Inferior parietal cortex (tissue), 1 donor: Measurements from ENCODE around the gene SLCO2A1.

Source experiments
- DNase-seq: peaks from one replicate; pipeline ENCODE4 v3.0.0-alpha.2; 2016; ENCODE audit errors: extremely low spot score

Gene SLCO2A1

GRCh38 chr3:133899311-133899710, 130.4 kb downstream of the SLCO2A1 start:
- DNase-seq: no peak

DNA sequence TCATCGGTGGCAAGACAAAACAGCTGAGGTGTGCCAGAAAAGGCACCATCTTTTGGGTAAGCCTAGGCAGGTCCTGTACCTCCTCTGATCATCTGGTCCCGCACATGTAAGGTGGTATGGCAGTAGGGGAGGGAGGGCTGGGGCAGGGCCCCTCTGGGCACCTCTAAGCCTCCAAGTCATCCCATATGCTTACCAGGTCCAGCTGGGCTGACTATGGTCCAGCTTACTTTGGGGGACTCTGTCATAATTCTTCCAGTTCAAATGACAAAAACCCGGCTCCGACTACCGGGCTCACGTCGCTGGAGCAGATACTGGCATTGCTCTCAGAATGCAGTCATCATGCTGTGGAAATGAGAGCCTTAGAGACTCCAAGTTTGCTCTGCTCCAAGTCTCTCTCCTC, 132.2 kb downstream of the SLCO2A1 start:
- no peak for DNase-seq

GRCh38 chr3:133896002-133896761, 133.5 kb downstream of the SLCO2A1 start:
- no peak for DNase-seq

DNA sequence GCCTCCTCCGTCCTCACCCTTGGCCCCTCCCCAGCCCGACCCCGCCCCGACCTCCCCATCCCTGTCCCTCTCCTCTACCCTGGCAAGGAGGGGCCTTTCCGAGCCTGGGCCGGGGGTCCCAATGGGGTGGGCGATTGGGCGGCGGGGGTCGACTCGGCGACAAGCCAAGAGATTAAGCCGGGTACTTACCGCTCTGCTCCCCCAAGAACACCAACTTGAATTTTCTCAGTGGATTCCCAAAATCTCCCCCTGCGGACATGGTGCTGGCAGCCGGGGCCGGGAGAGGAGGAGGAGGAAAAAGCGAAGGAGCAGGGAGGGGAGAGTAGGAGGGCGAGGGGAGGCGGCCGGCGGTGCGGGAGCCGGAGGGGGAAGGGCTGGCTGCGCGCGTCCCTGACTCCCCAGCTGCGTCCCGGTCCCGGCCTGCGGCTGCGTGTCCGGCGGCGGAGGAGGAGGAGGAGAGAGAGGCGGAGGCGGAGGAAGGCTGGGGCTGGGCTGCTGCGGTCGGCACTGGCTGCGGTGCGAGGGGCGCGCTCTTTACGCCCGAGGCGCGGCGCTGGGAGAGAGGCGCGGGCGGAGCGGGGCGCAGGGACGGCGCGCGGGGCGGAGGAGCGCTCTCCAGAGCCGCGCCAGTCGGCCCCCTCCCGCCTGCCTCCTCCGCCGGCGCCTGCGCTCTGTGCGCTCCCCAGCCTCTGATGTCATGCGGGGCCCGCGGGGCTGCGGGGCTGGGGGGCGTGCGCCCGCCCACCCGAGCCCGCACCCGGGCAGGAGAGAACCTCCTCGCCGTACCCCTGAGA, 134.3 kb downstream of the SLCO2A1 start, which contains the start of gene RAB6B:
RAB6B (minus strand) TSS at position 675 of the 794 bp plus-strand sequence; CDS start at position 259, 416 bp downstream.
- DNase-seq: peak; percentile 71

DNA sequence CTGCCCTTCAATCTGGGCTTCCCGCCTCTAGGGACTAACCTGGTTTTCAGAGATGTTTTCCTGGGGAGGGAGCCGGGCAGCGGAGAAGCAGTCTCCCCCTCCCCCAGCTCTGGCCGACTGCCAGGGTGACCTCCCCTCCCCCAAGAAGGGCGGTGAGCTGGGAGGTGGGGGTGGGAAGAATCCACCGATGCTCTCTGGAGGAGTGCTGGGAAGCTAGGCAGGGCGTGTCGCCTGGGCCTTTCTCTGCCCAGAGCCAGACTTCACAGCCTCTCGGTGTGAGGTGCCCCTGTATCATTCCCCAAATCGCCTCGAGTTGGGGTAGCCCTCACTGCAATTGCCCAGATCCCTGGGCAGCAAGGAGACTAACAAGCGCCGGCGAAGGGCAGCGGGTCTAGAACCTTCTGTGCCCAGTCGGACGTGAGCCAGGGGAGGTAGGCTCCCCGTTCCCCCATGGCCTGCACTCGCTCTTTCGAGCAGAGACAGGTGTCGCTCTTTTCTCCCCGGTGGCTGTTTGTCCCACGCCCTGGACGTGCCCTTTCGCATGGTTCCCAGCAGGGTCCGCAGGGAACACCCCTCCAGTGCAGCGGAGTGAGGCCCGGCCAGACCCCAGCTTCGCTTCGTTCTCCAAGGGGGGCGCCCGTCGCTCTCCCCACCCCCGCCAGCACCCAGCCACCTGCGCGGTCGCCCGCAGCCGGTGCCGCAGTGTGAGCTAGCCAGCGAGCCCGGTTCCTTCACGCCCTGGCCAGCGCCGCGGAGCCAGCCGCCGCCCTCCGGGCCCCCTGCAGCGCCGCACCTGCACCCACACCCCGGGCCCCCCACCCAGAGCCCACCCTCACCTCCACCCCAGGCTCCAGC, 135.1 kb downstream of the SLCO2A1 start:
- DNase-seq: no peak

DNA sequence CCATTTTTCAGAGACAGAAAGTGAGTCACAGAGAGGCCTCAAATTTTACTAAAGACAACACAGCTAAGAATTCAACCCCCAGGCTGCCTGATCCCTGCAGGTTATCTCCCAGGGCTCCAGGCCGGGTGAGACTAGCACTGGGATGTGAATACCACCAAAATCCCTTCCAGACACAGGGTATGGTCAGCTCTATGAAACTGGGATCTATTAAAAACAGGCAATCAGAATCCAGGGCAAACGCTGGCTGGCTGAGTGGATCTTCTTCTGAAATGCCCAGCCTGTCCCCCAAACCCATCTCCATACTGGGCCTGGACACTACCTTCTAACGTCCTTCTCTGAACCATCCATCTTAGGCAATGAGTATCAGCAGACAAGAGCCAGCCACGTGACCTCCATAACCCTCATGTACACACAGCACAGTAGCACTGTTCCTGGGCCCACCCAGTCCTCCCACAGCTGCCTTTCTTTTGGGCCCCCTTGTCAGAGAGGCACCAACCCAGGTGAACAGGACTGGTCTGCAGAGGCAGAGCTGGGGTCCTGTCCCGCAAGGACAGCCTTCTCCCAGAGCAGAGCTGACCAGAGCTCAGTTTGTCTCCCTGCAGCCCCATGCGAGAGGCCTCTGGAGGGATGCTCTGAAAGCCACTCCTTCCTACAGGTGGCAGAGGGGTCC, 135.9 kb downstream of the SLCO2A1 start:
- DNase-seq: no peak

DNA sequence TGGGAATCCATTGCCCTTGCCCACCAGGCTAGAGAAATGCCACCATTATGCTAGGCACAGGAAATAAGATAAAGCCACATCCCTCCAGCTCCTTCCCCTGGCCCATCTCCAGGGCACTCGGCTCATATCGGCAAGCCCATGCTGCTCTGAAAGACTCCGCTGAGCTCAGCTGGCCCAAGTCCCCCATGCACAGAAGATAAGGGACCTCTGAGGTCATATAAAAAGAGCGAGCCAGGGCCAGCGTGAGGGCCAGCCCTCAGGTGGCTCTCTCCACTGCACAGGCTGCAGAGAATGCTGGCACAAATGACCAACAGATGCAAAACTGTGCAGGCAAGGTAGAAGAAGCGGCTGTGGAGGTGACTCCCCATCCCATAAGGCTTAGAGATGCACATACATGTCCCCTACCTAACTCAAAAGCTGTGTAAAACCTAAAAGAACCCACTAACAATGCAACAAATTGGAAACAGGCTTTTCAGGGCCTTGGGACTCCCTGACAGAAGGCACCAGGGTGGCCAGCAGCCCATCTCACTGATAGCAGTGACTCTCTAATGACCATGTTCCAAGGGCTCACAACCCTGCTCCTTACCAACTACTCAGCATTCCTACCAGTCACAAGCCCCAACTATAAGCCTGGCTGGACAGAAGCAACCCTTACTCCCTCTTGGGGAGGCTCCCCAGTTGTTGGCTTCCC, 137.0 kb downstream of the SLCO2A1 start:
- no peak for DNase-seq

DNA sequence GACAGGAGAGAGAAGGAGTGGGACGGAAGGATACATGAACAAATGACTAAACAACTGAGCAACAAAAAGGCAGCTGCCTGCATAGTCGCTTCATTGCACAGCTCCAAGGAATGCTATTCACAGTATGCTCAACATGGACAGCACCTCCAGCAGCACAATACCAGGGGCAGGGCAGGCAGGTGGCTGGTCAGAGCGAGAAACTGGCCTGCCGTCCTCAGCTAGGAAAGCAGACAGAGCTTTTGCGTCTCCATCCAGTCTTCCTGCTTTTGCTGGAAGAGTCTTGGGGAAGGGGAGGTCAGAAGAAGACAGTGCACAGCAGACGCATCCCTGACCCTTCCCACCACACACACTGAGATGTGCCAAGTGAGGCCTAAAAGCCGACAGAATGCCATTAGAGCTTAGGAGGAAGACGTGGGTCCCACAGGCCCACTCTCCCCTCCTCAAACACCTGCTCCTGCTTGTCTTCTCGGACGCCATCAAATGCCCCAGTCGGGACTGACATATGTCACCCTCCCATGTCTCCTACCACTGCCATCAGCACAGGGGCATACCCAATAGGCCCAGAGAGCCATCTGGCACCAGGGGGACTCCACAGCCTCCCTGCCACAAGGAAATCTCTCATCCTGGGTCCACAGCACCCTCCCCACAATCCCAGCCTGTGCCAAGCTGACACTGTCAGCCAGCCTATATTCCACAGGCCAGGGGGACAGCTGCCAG, 137.9 kb downstream of the SLCO2A1 start:
- DNase-seq: no peak

DNA sequence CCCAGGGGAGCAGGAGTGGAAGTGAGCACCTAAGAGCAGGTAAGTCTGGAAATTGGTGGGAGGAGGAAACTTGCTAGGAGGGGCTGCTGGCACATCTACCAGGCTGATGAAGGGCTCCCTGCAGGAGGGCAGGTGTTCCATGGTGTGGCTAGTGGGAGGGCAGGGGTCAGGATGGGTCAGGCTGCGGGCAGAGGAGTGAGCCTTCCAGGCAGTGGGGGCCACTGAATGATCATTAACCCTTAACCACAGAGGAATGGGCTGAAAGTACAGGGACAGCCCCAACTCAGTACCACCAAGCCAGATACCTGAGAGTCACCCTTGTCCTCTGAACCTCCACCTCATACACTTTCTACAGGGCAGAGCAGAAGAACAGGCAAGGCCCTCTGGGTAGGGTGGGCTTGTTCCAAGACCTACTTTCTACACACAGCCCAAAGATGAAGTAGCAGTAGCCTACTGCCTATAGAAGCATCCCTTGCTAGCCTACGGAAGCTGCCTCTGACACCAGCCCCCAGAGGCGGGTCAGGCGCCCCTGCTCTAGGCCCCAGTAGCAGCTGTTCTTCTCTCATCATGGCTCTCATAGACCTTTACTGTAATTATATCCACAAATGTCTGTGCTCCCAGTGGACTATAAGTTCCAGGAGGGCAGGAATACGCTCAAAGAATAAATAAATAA, 138.6 kb downstream of the SLCO2A1 start:
- DNase-seq: no peak

DNA sequence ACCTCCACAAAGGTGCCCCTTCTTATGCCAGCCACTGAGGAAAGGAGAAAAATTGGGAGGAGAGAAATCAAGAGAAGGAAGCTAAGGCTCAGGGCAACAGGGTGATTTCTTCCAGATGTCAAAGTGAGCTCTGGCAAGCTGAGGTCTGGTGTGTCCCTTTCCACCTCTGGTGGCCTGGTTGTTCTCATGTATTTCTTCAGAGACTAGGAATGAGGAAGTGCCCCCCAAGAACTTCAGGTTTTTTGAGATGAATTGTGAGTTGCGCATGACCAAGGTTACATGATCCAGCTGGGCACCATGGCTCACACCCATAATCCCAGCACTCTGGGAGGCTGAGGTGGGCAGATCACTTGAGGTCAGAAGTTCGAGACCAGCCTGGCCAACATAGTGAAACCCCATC, 139.7 kb downstream of the SLCO2A1 start:
- no peak for DNase-seq

DNA sequence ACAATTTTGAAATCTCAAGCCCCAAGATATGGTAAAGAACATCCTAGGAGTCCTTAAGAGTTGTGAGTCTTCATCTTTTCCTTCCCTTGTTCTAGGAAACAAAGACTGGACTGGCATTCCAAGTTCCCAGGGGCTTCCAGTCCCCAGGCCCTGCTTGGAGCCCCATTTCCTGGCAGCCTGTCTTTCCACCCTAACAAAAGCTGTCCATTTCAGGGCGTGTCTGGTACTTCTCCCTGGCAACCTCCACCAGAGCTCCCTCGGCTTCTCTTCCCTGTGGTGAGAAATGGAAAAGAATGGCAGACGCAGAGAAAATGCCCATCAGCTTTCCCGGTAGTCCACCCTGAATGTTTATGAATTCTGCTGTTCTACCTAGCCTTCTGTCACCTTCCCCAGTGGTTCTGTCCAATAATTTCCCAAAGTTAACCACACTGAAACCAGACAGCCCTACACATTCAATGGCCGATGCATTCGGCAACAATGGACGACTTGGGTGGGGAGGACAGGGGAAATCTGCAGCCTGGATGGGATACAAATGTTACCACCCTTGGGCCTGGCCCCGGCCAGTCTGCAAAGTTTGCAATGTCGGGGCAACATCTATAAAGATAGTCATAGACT, 140.9 kb downstream of the SLCO2A1 start:
- no peak for DNase-seq

- no peak for DNase-seq
These were observed 141.7 kb downstream of the SLCO2A1 start for GRCh38 chr3:133887803-133888703.

- DNase-seq: no peak
These were observed 142.5 kb downstream of the SLCO2A1 start for GRCh38 chr3:133887074-133887802.

DNA sequence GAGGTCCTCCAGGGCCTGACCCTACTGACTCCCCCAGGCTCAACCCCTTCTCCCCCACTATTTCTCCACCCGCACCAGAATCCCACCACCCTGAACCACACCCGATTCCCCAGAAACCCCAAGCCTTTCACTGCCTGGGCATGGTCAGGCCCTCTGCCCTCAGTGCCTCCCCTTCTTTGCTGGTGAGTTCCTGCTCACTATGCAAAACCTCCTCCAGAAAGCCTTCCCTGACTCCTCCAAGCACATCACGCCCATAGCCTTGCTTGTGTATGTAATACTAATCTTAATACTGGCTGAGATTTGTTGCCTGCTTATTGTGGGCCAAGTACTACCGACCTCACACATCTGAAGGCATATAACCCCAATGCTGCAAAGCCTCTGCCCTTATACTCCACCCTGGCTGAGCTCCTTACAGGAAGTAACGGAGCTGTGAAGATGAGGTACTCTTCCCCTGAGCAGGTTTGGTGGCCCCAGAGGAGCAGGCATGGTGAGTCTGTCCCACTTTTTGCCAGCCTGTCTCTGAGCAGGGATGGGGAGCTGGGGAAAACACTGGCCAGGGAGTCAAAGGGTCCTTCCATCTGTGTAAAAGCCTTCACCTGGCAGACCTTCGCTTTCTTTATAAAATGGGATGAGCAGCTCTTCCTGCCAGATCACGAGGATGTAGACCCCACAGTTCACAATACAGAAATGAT, 143.5 kb downstream of the SLCO2A1 start:
- DNase-seq: no peak

GRCh38 chr3:133884887-133885711, 144.6 kb downstream of the SLCO2A1 start:
- no peak for DNase-seq
